Mesenteric fat pad (tissue), 1 donor: ENCODE measurements around the gene SPECC1L. TPM values are rescaled to one million over a fixed set of nuclear protein-coding genes. Genes with fewer than 3 reads are reported as not detected.

ENCODE experiments used
- DNase-seq: peaks from one replicate; pipeline ENCODE4 v3.0.0-alpha.2; 2020; ENCODE audit warnings: low spot score
- total RNA-seq: library from RNA; stranded (reverse); fragmentation: NEBNext Ultra II Directional; extraction: Animal tissue kit (Norgen Biotek cat#: 25700); gene quantifications from one replicate; pipeline ENCODE4 v1.2.1, GENCODE V29; 2021
- donor health status: DM: yes; HTN: yes; CAD: no.

The SPECC1L gene
- total RNA-seq, 1 donor from 2014 or later = 69.2 TPM

DNA sequence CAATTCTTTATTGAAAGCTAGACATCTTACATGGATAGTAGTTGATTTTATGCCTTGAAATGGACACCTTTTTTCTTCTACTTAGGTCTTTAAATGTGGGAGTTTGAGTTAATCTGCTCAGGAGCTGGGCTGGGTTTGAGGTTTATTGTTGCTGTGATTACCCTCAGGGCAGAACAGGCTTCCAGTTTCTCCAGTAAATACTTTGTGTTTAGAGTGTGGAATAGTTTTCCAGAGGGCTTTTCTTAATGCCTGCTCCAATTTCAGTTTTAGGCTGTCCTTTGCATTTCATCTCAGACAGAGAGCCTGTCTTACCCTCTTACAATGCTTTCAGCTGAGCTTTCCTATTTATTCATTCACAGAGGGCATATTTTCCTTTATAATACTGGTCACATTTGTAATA lies 86.9 kb downstream of the SPECC1L start:
- no peak for DNase-seq

DNA sequence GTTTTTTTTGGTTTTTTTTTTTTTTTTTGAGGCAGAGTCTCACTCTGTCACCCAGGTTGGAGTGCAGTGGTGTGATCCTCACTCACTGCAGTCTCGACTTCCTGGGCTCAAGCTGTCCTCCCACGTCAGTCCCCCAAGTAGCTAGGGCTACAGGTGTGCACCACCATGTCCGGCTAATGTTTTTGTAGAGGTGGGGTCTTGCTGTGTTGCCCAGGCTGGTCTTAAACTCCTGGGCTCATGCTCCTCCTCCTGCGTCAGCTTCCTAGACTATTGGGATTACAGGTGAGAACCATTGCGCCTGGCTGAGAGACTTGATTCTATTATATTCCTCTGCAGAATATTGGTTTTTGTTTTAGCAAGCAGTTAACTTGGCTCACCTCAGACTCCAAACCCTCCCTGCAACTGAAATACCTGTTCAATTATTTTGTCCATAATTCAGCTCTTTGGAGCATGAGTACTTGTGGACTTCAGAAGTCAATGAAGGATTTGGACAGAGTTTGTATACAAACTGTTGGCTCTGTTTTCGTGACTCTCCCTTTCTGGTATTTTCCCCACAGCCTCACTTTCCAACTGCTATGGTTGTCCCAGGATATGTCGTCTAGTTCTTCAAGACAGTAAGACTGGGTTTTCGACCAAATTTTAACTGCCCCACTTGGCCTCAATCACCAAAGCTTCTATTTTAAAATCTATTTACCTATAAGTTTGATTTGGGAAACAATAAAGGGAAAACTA lies 87.6 kb downstream of the SPECC1L start:
- no peak for DNase-seq

DNA sequence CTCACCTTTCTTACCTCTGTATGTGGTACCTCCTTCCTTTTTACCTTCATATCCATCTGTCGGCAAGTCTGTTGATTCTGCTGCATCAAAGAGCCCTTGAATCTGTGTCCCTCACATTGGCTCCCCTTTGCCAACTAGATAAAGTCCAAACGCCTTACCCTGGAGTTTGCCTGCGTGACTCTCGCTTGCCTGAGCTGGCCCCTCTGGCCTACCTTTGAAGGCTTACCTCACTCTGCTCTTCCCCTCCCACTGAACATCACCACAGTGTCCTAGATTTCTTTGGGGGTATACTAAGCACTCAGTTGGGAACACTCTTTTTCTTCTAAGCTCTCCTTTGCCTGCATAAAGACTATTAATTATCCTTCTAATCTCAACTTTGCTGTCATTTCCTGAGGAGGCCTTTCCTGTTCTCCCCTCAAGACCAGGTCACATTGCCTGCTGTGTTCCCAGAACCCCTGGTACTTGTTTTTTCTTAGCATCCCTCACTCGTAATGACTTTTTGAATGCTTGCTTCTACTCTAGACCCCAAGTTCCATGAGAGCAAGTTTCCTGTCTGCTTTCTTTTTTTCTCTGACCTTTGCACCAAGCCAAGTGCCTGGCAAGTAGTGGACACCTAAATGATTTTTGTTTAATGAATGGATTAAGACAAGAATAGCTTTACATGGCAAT lies 89.0 kb downstream of the SPECC1L start:
- no peak for DNase-seq

GRCh38 chr22:24361976-24362646 lies 91.5 kb downstream of the SPECC1L start:
- DNase-seq = no peak

GRCh38 chr22:24363243-24363642 lies 92.6 kb downstream of the SPECC1L start:
- DNase-seq = no peak

DNA sequence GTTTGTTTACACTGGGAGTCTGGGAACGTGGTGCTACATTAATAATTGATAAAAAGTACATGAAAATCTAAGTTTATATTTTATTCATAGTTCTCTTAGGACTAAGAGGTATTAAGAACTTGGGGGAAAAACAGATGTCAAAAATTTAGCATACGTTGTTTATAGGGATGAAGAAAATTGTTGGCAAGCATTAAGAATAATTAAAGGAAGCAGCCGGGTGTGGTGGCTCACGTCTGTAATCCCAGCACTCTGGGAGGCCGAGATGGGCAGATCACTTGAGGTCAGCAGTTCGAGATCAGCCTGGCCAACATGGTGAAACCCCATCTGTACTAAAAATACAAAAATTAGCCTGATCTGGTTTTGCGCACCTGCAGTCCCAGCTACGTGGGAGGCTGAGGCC lies 96.1 kb downstream of the SPECC1L start:
- DNase-seq = no peak

DNA sequence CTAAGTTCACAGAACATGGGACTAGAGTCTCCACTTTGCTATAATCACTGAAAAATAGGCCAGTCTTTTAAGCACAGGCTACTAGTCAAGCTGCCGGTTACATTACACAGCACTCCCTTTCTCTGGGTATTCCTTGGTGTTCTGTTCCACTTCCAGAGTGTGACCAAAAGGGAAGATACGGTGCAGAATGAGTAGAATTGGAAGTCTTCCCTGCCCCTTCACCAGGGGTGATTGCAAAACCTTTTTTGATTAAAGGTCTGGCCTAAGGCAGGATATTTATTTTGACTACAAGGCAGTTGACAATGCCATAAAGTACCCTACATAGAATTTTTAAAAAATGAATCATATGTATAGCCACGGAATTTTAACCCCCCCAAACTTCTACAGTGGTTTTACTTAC lies 97.2 kb downstream of the SPECC1L start:
- DNase-seq = no peak

- DNase-seq = no peak
Observed at GRCh38 chr22:24370401-24370800, 99.8 kb downstream of the SPECC1L start.

DNA sequence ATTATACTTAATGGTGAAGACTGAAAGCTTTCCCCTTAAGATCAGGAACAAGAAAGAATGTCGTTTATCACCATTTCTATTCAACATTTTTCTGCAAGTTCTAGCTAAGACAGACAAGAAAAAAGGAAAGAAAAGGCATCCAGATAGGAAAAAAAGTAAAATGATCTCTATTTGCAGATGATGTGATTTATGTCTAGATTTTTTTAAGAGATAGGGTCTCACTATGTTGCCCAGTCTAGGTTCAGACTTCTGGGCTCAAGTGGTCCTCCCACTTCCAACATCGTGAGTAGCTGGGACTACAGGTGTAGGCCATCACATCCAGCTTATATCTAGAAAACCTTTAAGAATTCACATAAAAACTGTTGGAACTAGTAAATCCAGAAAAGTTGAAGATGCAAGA lies 105.4 kb downstream of the SPECC1L start:
- DNase-seq = no peak

DNA sequence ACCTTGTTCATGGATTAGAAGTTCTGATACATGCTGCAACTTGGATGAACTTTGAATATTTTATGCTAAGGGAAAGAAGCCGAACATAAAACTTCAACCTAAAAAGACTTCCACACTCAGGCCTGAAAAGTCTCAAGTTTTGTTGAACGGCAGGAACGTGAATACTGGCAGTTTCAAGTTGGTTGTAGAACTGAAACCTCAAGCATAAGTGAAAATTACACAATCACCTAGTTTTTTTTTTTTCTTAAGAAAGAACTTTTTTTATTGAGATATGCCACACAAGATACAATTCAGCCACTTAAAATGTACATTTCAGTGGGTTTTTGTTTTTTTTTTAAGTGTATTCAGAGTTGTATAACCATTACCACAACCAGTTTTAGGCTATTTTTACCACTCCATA lies 106.0 kb downstream of the SPECC1L start:
- no peak for DNase-seq

GRCh38 chr22:24379536-24379935 lies 108.9 kb downstream of the SPECC1L start:
- DNase-seq = no peak

- no peak for DNase-seq
Observed at GRCh38 chr22:24380220-24380904, 109.7 kb downstream of the SPECC1L start.

DNA sequence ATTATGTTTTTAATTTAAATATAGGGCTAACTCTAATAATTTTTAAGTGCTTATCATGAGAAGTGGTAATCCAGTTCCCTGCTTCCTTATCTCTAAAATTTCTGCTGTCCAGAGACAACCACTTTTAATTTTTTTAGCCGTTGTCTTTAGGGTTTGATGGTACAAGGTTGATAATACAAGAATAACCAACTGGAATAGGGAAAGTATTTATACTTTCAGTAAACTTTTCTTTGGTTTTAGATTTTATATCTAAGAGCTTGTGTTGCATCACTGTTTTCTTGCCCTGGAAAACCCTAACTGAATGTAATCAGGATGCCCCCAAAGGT lies 110.2 kb downstream of the SPECC1L start:
- DNase-seq = no peak

GRCh38 chr22:24383061-24383460 lies 112.4 kb downstream of the SPECC1L start:
- DNase-seq = no peak

DNA sequence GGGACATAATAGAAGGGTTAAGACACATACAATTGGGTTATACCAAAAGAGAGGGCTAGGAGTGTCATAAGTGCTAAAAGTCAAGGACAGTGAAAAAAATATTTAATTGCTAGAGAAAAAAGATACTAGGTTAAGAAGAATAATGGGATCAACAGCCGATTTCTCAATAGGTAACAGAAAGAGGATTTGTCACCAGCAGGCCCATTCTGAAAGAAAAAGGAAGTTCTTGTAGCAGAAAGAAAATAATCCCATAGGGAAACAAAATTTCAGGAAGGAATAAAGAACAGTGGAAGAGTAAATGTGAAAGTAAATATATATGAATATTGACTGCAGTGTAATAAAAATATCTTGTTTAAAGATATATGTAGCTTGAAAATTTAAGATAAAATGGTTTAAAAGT lies 113.5 kb downstream of the SPECC1L start:
- no peak for DNase-seq

DNA sequence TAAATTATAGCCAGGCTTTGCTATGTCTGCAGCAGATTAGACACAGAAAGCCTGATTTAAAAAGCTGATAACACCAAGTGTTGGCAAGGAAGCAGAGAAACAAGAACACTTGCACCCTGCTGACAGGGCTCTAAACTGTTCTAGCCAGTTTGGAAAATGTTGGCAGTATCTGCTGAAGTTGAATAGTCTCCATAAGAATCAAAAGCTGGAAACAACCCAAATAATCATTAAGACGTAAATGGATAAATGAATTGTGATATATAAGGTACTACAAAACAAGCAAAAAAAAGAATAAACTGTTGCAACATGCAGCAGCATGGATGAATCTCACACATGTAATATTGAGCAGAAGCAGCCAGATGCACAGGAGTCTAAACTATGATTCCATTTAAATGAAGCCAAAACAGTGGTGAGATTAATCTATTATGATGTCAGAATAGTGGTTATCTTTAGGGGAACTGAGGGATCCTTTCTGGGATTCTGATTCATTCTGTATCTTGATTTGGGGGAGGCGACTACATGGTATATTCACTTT lies 116.4 kb downstream of the SPECC1L start:
- no peak for DNase-seq

DNA sequence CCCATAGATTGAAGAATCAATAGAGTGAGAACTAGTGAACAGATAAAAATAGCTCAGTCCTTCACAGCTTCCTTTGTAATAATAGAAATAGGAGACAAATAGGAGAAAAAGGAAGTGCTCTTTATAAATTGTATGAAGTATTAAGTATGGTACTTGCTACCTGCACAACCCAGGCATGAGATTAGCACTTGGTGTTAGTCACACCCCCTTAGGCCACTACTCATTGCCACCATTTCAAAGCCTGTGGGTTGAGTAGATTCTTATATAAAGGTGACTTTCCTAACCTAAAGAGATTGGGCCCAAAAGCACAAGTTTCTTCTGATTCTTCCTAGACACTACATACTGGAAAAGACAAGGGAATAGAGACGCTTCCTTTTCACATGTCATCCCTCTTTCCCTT lies 119.0 kb downstream of the SPECC1L start:
- DNase-seq = no peak

DNA sequence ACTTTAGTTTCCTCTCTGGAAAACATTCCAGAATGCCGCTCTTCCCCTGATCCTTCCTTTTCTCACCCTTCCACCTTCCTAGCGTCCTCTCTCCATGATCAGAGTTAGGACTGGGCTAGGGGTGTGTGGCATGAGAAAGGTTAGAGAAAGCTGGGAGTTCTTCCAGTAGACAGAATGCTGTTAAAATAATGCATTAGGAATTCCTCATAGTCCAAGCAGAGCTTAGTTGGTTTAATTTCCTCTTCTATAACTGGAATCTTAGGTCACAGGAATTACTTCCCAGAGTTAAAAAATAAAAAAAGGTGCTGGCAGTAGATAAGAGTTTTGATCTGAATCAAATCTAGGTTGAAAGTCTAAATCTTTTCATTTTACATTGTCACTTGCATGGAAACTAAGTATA lies 119.5 kb downstream of the SPECC1L start:
- no peak for DNase-seq

DNA sequence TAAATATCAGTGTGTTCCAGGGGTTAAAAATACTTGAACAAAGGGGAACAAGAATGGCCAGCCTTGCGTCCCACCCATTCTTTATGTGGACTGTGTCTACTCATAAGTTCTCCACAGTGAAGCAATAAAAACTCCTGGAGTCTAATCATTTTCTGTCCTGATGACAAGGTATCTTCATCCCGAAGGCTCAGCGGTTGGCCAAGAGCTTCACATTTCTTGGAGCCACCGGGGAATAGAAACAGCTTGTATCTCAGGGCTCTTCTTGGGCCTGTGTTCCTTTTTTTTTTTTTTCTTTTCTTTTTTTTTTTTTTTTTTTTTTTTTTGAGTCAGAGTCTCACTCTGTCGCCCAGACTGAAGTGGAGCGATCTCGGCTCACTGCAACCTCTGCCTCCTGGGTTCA lies 119.9 kb downstream of the SPECC1L start:
- DNase-seq = no peak

DNA sequence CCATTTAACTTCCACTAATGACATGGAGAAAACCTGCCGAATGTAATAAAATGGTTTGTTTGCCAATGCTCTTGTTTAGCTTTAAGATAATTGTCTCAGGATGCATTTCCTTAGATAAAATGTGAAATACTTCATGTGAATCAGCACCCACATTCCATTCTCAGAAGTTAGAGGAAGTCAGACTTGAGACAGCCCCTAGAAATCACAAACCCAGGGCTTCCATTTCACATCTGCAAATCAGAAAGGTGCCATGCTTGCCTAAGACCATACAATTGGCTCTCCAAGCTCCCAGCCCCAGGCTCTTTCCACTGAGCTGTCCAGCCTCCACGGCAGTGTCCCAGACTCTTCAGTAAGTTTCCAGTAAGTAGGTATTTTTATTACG lies 121.2 kb downstream of the SPECC1L start:
- DNase-seq = no peak

GRCh38 chr22:24392218-24392931 lies 121.7 kb downstream of the SPECC1L start:
- DNase-seq = no peak
